CD4-positive, alpha-beta T cell (primary cell): ENCODE measurements around the gene MRPS34. TPM values are rescaled to one million over a fixed set of nuclear protein-coding genes. Genes with fewer than 3 reads are reported as not detected.

Experiments used
- ATAC-seq: fragments of 200-7000 bp; cut with Tn5 transposase; one replicate; pipeline ENCODE4 v1.10.0; 2022; ENCODE audit warnings: mild to moderate bottlenecking; ENCODE audit not compliant: poor library complexity
- CTCF ChIA-PET: fragments of 350-600 bp; sonication (Branson Sonifier 250); formaldehyde crosslinking; loops from one replicate; lab custom pipeline; 2021; ENCODE audit warnings: antibody characterized with exemption, inconsistent platforms; lab: Charles Lee
- POLR2A ChIA-PET: fragments of 350-600 bp; sonication (Branson Sonifier 250); formaldehyde crosslinking; loops from one replicate; lab custom pipeline; 2021; ENCODE audit warnings: antibody characterized with exemption, inconsistent platforms; lab: Charles Lee
- DNase-seq, 14 experiments: peaks; one replicate each; pipeline ENCODE4 v3.0.0-alpha.2; 2013 to 2020; ENCODE audit warnings: mixed read lengths in 2 of 14
- H3K27ac ChIP-seq, 2 donors: one replicate each; pipeline versions ENCODE4 v1.5.1 to v1.7.0; 2013; ENCODE audit warnings: low read length in 2 of 2, low read depth in 1 of 2, mild to moderate bottlenecking in 1 of 2
- H3K27me3 ChIP-seq, 2 experiments: 1 replicate in 1 of 2; 2 replicates in 1 of 2; pipeline versions ENCODE4 v1.6.1 to v1.7.0; 2013; ENCODE audit warnings: low read length in 2 of 2, control low read depth in 1 of 2, mild to moderate bottlenecking in 1 of 2, moderate library complexity in 1 of 2; ENCODE audit not compliant: insufficient read depth in 2 of 2, control insufficient read depth in 1 of 2
- H3K36me3 ChIP-seq: one replicate; pipeline ENCODE4 v1.6.1; 2013; ENCODE audit warnings: low read length, control low read depth; ENCODE audit not compliant: insufficient read depth
- H3K4me1 ChIP-seq: one replicate; pipeline ENCODE4 v1.6.1; 2013; ENCODE audit warnings: low read length, control low read depth; ENCODE audit not compliant: insufficient read depth
- H3K4me3 ChIP-seq: one replicate; pipeline ENCODE4 v1.5.1; 2013; ENCODE audit warnings: mild to moderate bottlenecking, low read length, moderate library complexity
- H3K9me3 ChIP-seq, 2 experiments: 1 replicate in 1 of 2; 2 replicates in 1 of 2; pipeline versions ENCODE4 v1.6.1 to v1.7.0; 2013; ENCODE audit warnings: low read length in 2 of 2, mild to moderate bottlenecking in 2 of 2, control low read depth in 1 of 2, moderate library complexity in 1 of 2; ENCODE audit not compliant: control insufficient read depth in 1 of 2, insufficient read depth in 1 of 2
- H3K27ac Mint-ChIP-seq: one replicate; pipeline ENCODE4 v1.8.0; 2020; ENCODE audit warnings: mixed read lengths
- H3K27me3 Mint-ChIP-seq: one replicate; pipeline ENCODE4 v1.8.0; 2021; ENCODE audit warnings: mixed read lengths
- H3K36me3 Mint-ChIP-seq: one replicate; pipeline ENCODE4 v1.8.0; 2021; ENCODE audit warnings: low read depth, mixed read lengths
- H3K4me1 Mint-ChIP-seq: one replicate; pipeline ENCODE4 v1.8.0; 2021; ENCODE audit warnings: low read depth, mixed read lengths
- H3K4me3 Mint-ChIP-seq: one replicate; pipeline ENCODE4 v1.8.0; 2020; ENCODE audit warnings: mild to moderate bottlenecking, mixed read lengths
- H3K9me3 Mint-ChIP-seq: one replicate; pipeline ENCODE4 v1.8.0; 2020; ENCODE audit warnings: mixed read lengths
- intact Hi-C, 2 experiments: fragments of 100-400 bp; cut with DNase I in 1 of 2; cut with micrococcal nuclease in 1 of 2; formaldehyde crosslinking; loops; one replicate each; pipeline versions ENCODE4 v1.15.1 to v1.9.0; 2023 to 2025; cut with DNase I, micrococcal nuclease
- microRNA-seq: library from miRNA; unstranded; fragments of <30 nt; microRNA quantifications from one replicate; pipeline ENCODE4 v1.2.0, GENCODE V29; 2021; ENCODE audit warnings: borderline microRNAs expressed, borderline replicate concordance
- total RNA-seq, 174 experiments: library from RNA in 2 of 174; stranded (reverse) in 2 of 174; gene quantifications; one replicate each; pipeline ENCODE4 v1.2.3 and lab custom pipeline; 2021 to 2026
- TF ChIP-seq, protein P1 (sequence below): fragments of 200-600 bp; IDR thresholded peaks from one replicate; pipeline ENCODE4 v1.8.0; 2022; ENCODE audit warnings: antibody characterized with exemption, mild to moderate bottlenecking

MRPS34 gene
- total RNA-seq, 2 experiments from 2014 or later = 25.5 to 26.9 TPM

- Histone ChIP-seq H3K27ac (no peak overlapping the region), H3K27me3 (no peaks in the 10 kb centered on the region), H3K4me1 (peaks cover 28% of the 10 kb centered on the region), H3K4me3 (no peak overlapping the region), H3K36me3 (peaks cover 54% of the 10 kb centered on the region), H3K9me3 (no peaks in the 10 kb centered on the region)
- TF ChIP-seq, protein P1, sequence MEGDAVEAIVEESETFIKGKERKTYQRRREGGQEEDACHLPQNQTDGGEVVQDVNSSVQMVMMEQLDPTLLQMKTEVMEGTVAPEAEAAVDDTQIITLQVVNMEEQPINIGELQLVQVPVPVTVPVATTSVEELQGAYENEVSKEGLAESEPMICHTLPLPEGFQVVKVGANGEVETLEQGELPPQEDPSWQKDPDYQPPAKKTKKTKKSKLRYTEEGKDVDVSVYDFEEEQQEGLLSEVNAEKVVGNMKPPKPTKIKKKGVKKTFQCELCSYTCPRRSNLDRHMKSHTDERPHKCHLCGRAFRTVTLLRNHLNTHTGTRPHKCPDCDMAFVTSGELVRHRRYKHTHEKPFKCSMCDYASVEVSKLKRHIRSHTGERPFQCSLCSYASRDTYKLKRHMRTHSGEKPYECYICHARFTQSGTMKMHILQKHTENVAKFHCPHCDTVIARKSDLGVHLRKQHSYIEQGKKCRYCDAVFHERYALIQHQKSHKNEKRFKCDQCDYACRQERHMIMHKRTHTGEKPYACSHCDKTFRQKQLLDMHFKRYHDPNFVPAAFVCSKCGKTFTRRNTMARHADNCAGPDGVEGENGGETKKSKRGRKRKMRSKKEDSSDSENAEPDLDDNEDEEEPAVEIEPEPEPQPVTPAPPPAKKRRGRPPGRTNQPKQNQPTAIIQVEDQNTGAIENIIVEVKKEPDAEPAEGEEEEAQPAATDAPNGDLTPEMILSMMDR = no peak
- H3K4me3 Mint-ChIP-seq = no peak overlapping the region
- H3K4me1 Mint-ChIP-seq = peaks cover 26% of the 10 kb centered on the region
- no peaks in the 10 kb centered on the region for H3K27me3 Mint-ChIP-seq
- no peak for ATAC-seq
- no peak overlapping the region for H3K27ac Mint-ChIP-seq
- ChIA-PET CTCF (no interaction called here), POLR2A (no interaction called here)
- no peak for DNase-seq
- H3K36me3 Mint-ChIP-seq = peaks cover 43% of the 10 kb centered on the region
- no peaks in the 10 kb centered on the region for H3K9me3 Mint-ChIP-seq
- intact Hi-C loops = no loop called here
Measured at GRCh38 chr16:1726661-1727502, 46.1 kb downstream of the MRPS34 start.

- CTCF ChIA-PET = interaction anchor here (0.9 to 1.2 kb wide), 2 partner anchors 46 to 361 kb away, joined by 3 to 4 read pairs; partner anchors contain the start of gene JPT2
- no peak overlapping the region for H3K27ac Mint-ChIP-seq
- no peaks in the 10 kb centered on the region for H3K9me3 Mint-ChIP-seq
- H3K36me3 Mint-ChIP-seq = peaks cover 35% of the 10 kb centered on the region
- no peak overlapping the region for H3K4me3 ChIP-seq
- intact Hi-C loops = no loop called here
- DNase-seq (no peak), ATAC-seq (no peak)
- H3K4me1 ChIP-seq = peaks cover 44% of the 10 kb centered on the region
- H3K4me3 Mint-ChIP-seq = no peak overlapping the region
- TF ChIP-seq, protein P1 = no peak
- no peaks in the 10 kb centered on the region for H3K27me3 Mint-ChIP-seq
- H3K27me3 ChIP-seq = no peaks in the 10 kb centered on the region
- H3K9me3 ChIP-seq = no peaks in the 10 kb centered on the region
- H3K27ac ChIP-seq = no peak overlapping the region
- H3K36me3 ChIP-seq = peaks cover 47% of the 10 kb centered on the region
- peaks cover 38% of the 10 kb centered on the region for H3K4me1 Mint-ChIP-seq
- POLR2A ChIA-PET = no interaction called here
Measured at GRCh38 chr16:1724491-1724890, 48.4 kb downstream of the MRPS34 start.

GRCh38 chr16:1723450-1724147 lies 49.3 kb downstream of the MRPS34 start:
- H3K27me3 Mint-ChIP-seq = no peaks in the 10 kb centered on the region
- no peaks in the 10 kb centered on the region for H3K9me3 Mint-ChIP-seq
- TF ChIP-seq, protein P1 = peak; percentile 91
- peaks cover 45% of the 10 kb centered on the region for H3K4me1 Mint-ChIP-seq
- H3K27me3 ChIP-seq = no peaks in the 10 kb centered on the region
- ChIA-PET CTCF (interaction anchor here (0.9 to 1.2 kb wide), 3 partner anchors 30 to 360 kb away, joined by 3 to 4 read pairs (median 3); partner anchors contain the start of gene JPT2), POLR2A (no interaction called here)
- DNase-seq = peak in 12 of 14 experiments; percentile 14 to 70 (median 39)
- peaks cover 26% of the 10 kb centered on the region for H3K36me3 Mint-ChIP-seq
- no peak overlapping the region for H3K4me3 ChIP-seq
- intact Hi-C loops = loop anchor here in 1 of 2 experiments (1.0 kb wide), 1 partner anchor 17 kb away; the partner anchor contains the start of gene MAPK8IP3
- peak overlapping the region; percentile 5 for H3K4me3 Mint-ChIP-seq
- no peak overlapping the region for H3K27ac ChIP-seq
- peak; percentile 41 for ATAC-seq
- peaks cover 40% of the 10 kb centered on the region for H3K36me3 ChIP-seq
- H3K9me3 ChIP-seq = no peaks in the 10 kb centered on the region
- peak overlapping the region; percentile 61 for H3K27ac Mint-ChIP-seq
- peaks cover 51% of the 10 kb centered on the region for H3K4me1 ChIP-seq

Small RNA genes within 50 kb of the gene (microRNA-seq; reads per million reads assigned to microRNA genes)
- gene MIR3177 = 0.61 reads per million

Other genes starting within 250 kb of the MRPS34 start
- gene TMEM204, start 239.5 kb downstream of the MRPS34 start, total RNA-seq = 10 to 100 TPM; 20.5 to 22.1 TPM
- gene IFT140, start 161.1 kb downstream of the MRPS34 start, total RNA-seq = 1 to 10 TPM; 4.3 to 5.6 TPM
- 10 to 100 TPM; 14.1 to 15.2 TPM for gene CRAMP1, start 160.8 kb downstream of the MRPS34 start, total RNA-seq
- gene JPT2, start 94.9 kb downstream of the MRPS34 start, total RNA-seq = 1 to 10 TPM; 2.5 to 3.2 TPM
- gene MAPK8IP3, start 66.9 kb downstream of the MRPS34 start, total RNA-seq = 100 to 1,000 TPM; 290 to 297 TPM
- gene NME3, start 1.6 kb downstream of the MRPS34 start, total RNA-seq = 10 to 100 TPM; 46.2 to 54.2 TPM
- 10 to 100 TPM; 28.6 to 30.8 TPM for gene EME2, start 324 bp downstream of the MRPS34 start, total RNA-seq
- 10 to 100 TPM; 86.3 to 87.6 TPM for gene SPSB3, start 9.4 kb upstream of the MRPS34 start, total RNA-seq
- 10 to 100 TPM; 36.4 to 38.1 TPM for gene NUBP2, start 9.8 kb upstream of the MRPS34 start, total RNA-seq
- gene IGFALS, start 20.6 kb upstream of the MRPS34 start, total RNA-seq = under 1 TPM; 0.67 to 0.80 TPM
- 10 to 100 TPM; 20.9 to 22.7 TPM for gene HAGH, start 53.7 kb upstream of the MRPS34 start, total RNA-seq
- gene FAHD1, start 54.1 kb upstream of the MRPS34 start, total RNA-seq = 1 to 10 TPM; 4.1 to 4.5 TPM
- not detected for gene MEIOB, start 99.0 kb upstream of the MRPS34 start, total RNA-seq
- gene HS3ST6, start 145.3 kb upstream of the MRPS34 start, total RNA-seq = not detected
- gene MSRB1, start 170.1 kb upstream of the MRPS34 start, total RNA-seq = 1 to 10 TPM; 2.3 to 2.4 TPM
- gene RPL3L, start 181.6 kb upstream of the MRPS34 start, total RNA-seq = not detected
- 10 to 100 TPM; 40.7 to 41.1 TPM for gene NDUFB10, start 186.4 kb upstream of the MRPS34 start, total RNA-seq
- 1,000 to 10,000 TPM; 3,604 to 3,755 TPM for gene RPS2, start 191.7 kb upstream of the MRPS34 start, total RNA-seq
- gene RNF151, start 193.7 kb upstream of the MRPS34 start, total RNA-seq = not detected
- gene TBL3, start 198.9 kb upstream of the MRPS34 start, total RNA-seq = 10 to 100 TPM; 12.7 to 15.5 TPM
- under 1 TPM; 0.56 to 0.99 TPM for gene NOXO1, start 208.3 kb upstream of the MRPS34 start, total RNA-seq
- 10 to 100 TPM; 14.5 TPM for gene GFER, start 211.1 kb upstream of the MRPS34 start, total RNA-seq
- 1 to 10 TPM; 3.8 to 3.9 TPM for gene SYNGR3, start 216.8 kb upstream of the MRPS34 start, total RNA-seq
- gene ZNF598, start 236.7 kb upstream of the MRPS34 start, total RNA-seq = 10 to 100 TPM; 39.7 to 43.6 TPM
- under 1 TPM in 1 of 2 experiments, not detected in 1; 0.80 TPM for gene NPW, start 246.7 kb upstream of the MRPS34 start, total RNA-seq